ENCODE measurements around the gene ADCK1.
"Not testable (repeated sequence)": the region's sequence is repeated elsewhere in the genome, so short reads cannot be mapped to it uniquely, and the experiment has no call there.

Gene ADCK1

GRCh38 chr14:77918448-77918847, 118.5 kb downstream of the ADCK1 start:
- no peaks in the 10 kb centered on the region for H3K27me3 Mint-ChIP-seq
- H3K36me3 Mint-ChIP-seq = peaks cover 44% of the 10 kb centered on the region
- no peak overlapping the region for H3K27ac Mint-ChIP-seq
- ATAC-seq = no peak
- no peak overlapping the region for H3K4me3 Mint-ChIP-seq
- no peaks in the 10 kb centered on the region for H3K4me1 Mint-ChIP-seq
- H3K9me3 Mint-ChIP-seq = peaks cover 6% of the 10 kb centered on the region

- Mint-ChIP-seq H3K4me3 (no peak overlapping the region), H3K27me3 (no peaks in the 10 kb centered on the region), H3K4me1 (no peaks in the 10 kb centered on the region), H3K36me3 (peaks cover 47% of the 10 kb centered on the region), H3K27ac (no peak overlapping the region), H3K9me3 (peaks cover 6% of the 10 kb centered on the region)
- no peak for ATAC-seq
These were observed 120.4 kb downstream of the ADCK1 start for GRCh38 chr14:77920312-77920711.

DNA sequence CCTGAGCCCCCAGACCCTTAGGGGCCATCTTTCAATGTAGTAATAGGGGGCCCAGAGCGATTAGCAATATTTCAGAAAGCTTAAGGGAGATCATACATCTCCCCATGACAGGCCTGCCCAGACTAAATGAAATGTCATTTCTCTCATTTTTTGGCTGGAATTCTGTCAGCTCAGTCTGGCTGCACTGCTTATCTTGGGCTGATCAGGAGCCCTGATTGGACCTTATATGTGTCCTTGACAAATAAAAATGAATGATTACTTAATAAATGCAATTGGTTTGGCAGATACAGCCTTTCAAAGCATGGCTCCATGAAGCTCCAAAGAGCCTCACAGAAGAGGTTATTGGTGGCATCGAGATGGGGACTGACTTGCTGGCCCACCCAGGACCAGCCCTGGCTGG, 121.9 kb downstream of the ADCK1 start:
- Mint-ChIP-seq H3K27me3 (no peaks in the 10 kb centered on the region), H3K9me3 (peaks cover 6% of the 10 kb centered on the region), H3K27ac (no peak overlapping the region), H3K4me3 (no peak overlapping the region), H3K4me1 (no peaks in the 10 kb centered on the region), H3K36me3 (peaks cover 50% of the 10 kb centered on the region)
- ATAC-seq = no peak

- no peak for ATAC-seq
- H3K4me3 Mint-ChIP-seq = no peak overlapping the region
- no peaks in the 10 kb centered on the region for H3K4me1 Mint-ChIP-seq
- peaks cover 6% of the 10 kb centered on the region for H3K9me3 Mint-ChIP-seq
- H3K27me3 Mint-ChIP-seq = no peaks in the 10 kb centered on the region
- peaks cover 57% of the 10 kb centered on the region for H3K36me3 Mint-ChIP-seq
- H3K27ac Mint-ChIP-seq = no peak overlapping the region
These were observed 123.4 kb downstream of the ADCK1 start for GRCh38 chr14:77923131-77923936.

DNA sequence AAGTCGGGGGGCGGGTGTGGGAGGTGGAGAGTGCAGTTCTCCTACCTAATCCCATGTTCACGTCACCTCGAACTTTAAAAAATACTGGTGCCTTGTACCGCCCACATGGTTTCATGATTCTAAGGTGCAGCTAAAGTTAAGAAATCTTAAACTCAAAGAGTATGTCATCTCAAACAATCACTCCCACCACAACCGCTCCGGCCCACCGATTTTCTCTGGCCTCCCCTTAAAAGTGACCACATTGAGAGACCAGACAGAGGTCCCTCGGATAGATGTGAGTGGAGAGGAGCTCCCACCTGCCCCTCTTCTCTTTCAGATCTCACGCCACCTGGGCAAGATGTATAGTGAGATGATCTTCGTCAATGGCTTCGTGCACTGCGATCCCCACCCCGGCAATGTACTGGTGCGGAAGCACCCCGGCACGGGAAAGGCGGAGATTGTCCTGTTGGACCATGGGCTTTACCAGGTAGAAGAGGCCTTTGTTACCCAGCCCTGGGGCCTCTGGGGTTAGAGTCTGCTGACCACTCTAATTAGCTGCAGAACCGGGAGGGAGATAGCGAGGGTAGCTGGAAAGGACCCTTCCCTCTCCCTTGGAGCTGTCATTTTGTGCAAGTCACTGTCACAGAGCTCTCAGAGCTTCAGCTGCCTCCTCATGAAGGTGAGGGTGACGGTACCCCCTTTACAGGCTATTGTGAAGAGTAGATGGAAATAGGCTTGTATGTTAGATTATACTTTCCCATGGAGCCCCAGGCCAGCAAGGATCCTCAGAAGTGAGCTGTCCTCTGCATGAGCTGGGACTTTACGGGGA, 124.4 kb downstream of the ADCK1 start:
- Mint-ChIP-seq H3K4me1 (no peaks in the 10 kb centered on the region), H3K27ac (no peak overlapping the region), H3K36me3 (peaks cover 52% of the 10 kb centered on the region), H3K9me3 (peaks cover 6% of the 10 kb centered on the region), H3K4me3 (no peak overlapping the region), H3K27me3 (no peaks in the 10 kb centered on the region)
- no peak for ATAC-seq

GRCh38 chr14:77926942-77927341, 127.0 kb downstream of the ADCK1 start:
- peaks cover 60% of the 10 kb centered on the region for H3K36me3 Mint-ChIP-seq
- no peak overlapping the region for H3K27ac Mint-ChIP-seq
- H3K4me1 Mint-ChIP-seq = no peaks in the 10 kb centered on the region
- H3K9me3 Mint-ChIP-seq = no peaks in the 10 kb centered on the region
- no peaks in the 10 kb centered on the region for H3K27me3 Mint-ChIP-seq
- ATAC-seq = no peak
- no peak overlapping the region for H3K4me3 Mint-ChIP-seq

DNA sequence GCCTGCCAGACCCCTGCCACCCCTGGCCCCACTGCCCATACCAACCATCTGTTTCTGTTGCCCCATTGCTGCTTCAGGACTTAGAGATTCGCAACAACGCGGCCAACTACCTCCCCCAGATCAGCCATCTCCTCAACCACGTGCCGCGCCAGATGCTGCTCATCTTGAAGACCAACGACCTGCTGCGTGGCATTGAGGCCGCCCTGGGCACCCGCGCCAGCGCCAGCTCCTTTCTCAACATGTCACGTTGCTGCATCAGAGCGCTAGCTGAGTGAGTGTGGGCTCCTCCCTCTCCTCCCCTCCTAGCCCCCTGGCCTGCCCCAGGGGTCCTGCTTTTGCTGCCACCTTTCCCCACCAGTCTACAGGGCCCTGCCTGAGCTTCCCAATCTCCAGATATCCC, 131.5 kb downstream of the ADCK1 start:
- no peak for ATAC-seq
- Mint-ChIP-seq H3K9me3 (peaks cover 12% of the 10 kb centered on the region), H3K4me1 (no peaks in the 10 kb centered on the region), H3K27me3 (no peaks in the 10 kb centered on the region), H3K27ac (no peak overlapping the region), H3K36me3 (peaks cover 73% of the 10 kb centered on the region), H3K4me3 (no peak overlapping the region)

GRCh38 chr14:77936138-77936639, 136.3 kb downstream of the ADCK1 start:
- no peak for ATAC-seq
- no peaks in the 10 kb centered on the region for H3K4me1 Mint-ChIP-seq
- H3K27ac Mint-ChIP-seq = no peak overlapping the region
- H3K9me3 Mint-ChIP-seq = peaks cover 13% of the 10 kb centered on the region
- no peak overlapping the region for H3K4me3 Mint-ChIP-seq
- H3K36me3 Mint-ChIP-seq = peaks cover 56% of the 10 kb centered on the region
- H3K27me3 Mint-ChIP-seq = no peaks in the 10 kb centered on the region

GRCh38 chr14:77947372-77947771, 147.5 kb downstream of the ADCK1 start:
- no peak overlapping the region for H3K4me3 Mint-ChIP-seq
- H3K27me3 Mint-ChIP-seq = no peaks in the 10 kb centered on the region
- ATAC-seq = no peak
- H3K9me3 Mint-ChIP-seq = peaks cover 20% of the 10 kb centered on the region
- no peak overlapping the region for H3K27ac Mint-ChIP-seq
- H3K4me1 Mint-ChIP-seq = no peaks in the 10 kb centered on the region
- no peaks in the 10 kb centered on the region for H3K36me3 Mint-ChIP-seq

DNA sequence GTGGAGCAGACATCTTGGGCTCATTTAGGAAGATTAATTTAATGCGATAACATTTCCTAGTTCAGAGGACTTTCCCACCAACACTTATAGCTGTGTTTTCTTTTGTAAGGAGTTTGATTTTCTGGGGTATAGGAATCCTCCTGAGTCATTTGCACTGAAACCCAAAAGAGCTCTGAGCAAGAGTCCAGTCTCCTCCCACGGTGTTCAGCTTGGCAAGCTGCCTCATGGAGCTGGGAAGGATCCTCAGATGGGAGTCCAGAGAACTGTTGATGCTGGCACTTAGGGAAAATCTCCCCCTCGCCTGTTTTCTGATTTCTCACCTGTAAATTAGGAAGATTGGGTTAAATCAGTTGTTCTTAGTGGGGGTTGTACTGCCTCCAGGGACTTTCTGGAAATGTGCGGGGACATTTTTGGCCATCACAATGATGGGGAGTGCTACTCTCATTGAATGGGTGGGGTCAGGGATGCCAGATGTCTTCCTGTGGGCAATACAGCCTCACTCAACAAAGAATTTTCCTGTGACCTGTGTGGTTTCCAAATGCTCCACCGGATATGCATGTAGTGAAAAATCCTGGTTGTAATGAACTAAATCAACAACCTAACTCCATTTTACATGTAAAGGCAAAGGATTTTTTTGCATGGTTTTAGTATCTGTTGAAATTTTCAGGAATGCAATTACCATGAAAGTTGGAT, 150.6 kb downstream of the ADCK1 start:
- Mint-ChIP-seq H3K27ac (no peak overlapping the region), H3K36me3 (no peaks in the 10 kb centered on the region), H3K4me1 (no peaks in the 10 kb centered on the region), H3K27me3 (no peaks in the 10 kb centered on the region), H3K9me3 (peaks cover 19% of the 10 kb centered on the region), H3K4me3 (no peak overlapping the region)
- no peak for ATAC-seq

DNA sequence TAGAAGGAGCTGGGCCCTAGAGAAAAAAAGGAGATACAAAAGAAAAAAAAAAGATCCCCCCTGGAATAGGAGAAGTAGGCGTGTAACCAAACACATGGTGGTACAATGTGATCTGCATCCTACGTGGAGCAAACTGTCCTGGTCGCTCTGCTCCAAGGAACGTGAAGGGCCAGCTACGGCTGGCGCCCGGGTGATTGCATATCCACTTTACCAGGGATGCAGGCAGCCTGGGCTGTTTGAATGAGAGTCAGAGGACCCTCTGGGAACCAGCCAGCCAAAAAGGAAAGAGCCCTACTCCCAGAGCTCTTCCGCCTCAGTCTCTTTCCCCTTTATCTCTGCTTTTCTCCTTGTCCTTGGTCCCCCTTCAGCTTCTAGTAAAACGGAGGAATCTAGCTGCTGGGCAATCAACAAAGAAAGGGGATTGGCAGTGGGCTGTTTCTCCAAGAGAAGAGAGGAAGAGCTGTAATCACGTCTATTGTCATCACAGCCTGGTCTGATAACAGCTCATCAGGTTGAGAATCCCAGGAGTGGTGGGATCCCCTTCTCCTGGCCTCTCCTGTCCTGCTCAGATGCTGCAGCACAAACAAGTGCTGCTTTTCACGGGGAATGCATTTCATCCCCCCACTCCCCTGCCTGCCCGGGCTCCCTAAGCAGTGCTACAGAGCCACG, 156.0 kb downstream of the ADCK1 start:
- H3K27ac Mint-ChIP-seq = no peak overlapping the region
- ATAC-seq = no peak
- peaks cover 7% of the 10 kb centered on the region for H3K9me3 Mint-ChIP-seq
- no peak overlapping the region for H3K4me3 Mint-ChIP-seq
- H3K36me3 Mint-ChIP-seq = no peaks in the 10 kb centered on the region
- H3K27me3 Mint-ChIP-seq = peaks cover 30% of the 10 kb centered on the region
- no peaks in the 10 kb centered on the region for H3K4me1 Mint-ChIP-seq

- not testable (repeated sequence) for H3K4me1 Mint-ChIP-seq, H3K4me3 Mint-ChIP-seq, ATAC-seq, H3K36me3 Mint-ChIP-seq, H3K9me3 Mint-ChIP-seq, H3K27ac Mint-ChIP-seq
- peaks cover 56% of the 10 kb centered on the region for H3K27me3 Mint-ChIP-seq
These were observed 159.8 kb downstream of the ADCK1 start for GRCh38 chr14:77959686-77960085.

- H3K4me3 Mint-ChIP-seq = no peak overlapping the region
- no peaks in the 10 kb centered on the region for H3K36me3 Mint-ChIP-seq
- peaks cover 5% of the 10 kb centered on the region for H3K9me3 Mint-ChIP-seq
These were observed 162.1 kb downstream of the ADCK1 start for GRCh38 chr14:77961847-77962580.

GRCh38 chr14:77962731-77963520, 163.0 kb downstream of the ADCK1 start:
- H3K9me3 Mint-ChIP-seq = peaks cover 3% of the 10 kb centered on the region
- no peak overlapping the region for H3K27ac Mint-ChIP-seq
- H3K4me1 Mint-ChIP-seq = peaks cover 9% of the 10 kb centered on the region
- H3K4me3 Mint-ChIP-seq = no peak overlapping the region
- peaks cover 63% of the 10 kb centered on the region for H3K27me3 Mint-ChIP-seq
- no peaks in the 10 kb centered on the region for H3K36me3 Mint-ChIP-seq
- no peak for ATAC-seq

More at GRCh38 chr14:77961847-77962580, 162.1 kb downstream of the ADCK1 start:
- no peak for ATAC-seq
- Mint-ChIP-seq H3K27me3 (peaks cover 63% of the 10 kb centered on the region), H3K27ac (no peak overlapping the region), H3K4me1 (peaks cover 9% of the 10 kb centered on the region)

All from stimulated activated memory B cell treated with anti-CD40 and anti-IgM and Interleukin-4, amounts not matched to agents 10 μg/mL and 1 μg/mL and 100 μg/mL, for 72 hours (primary cell).